ENCODE data around the gene TMEM69.

GRCh38 chr1:45739137-45739536 lies 51.2 kb downstream of the TMEM69 start:
- TF ChIP-seq TAF1 (IDR thresholded peaks at IDR 0.05; ENCODE audit: low read depth) = no peak
- no peak for TF ChIP-seq EP300 (conservative IDR thresholded peaks at IDR 0.05; ENCODE audit: poor library complexity, severe bottlenecking)
- TF ChIP-seq RAD21 (conservative IDR thresholded peaks at IDR 0.05) = no peak

All from neural cell (in vitro differentiated cells).